T-helper 1 cell treated with Interleukin-12 subunit alpha and Interleukin-12 subunit beta and Interleukin-4 antibody, amounts not matched to agents 30 ng/mL and 1 ng/mL, for 36 hours (primary cell): ENCODE measurements around the gene RASSF7. TPM values are rescaled to one million over a fixed set of nuclear protein-coding genes. Genes with fewer than 3 reads are reported as not detected.

ENCODE experiments used
- intact Hi-C: fragments of 100-400 bp; cut with micrococcal nuclease; formaldehyde crosslinking; loops from one replicate; pipeline ENCODE4 v1.15.1; 2024
- total RNA-seq: library from RNA; stranded (reverse); gene quantifications from 2 replicates; pipeline ENCODE4 v1.2.3, GENCODE V29; 2022

Gene RASSF7
- total RNA-seq, 1 donor from 2014 or later = 22.4 TPM

- intact Hi-C loops = no loop called here
Observed at GRCh38 chr11:532527-532985, 28.2 kb upstream of the RASSF7 start.

DNA sequence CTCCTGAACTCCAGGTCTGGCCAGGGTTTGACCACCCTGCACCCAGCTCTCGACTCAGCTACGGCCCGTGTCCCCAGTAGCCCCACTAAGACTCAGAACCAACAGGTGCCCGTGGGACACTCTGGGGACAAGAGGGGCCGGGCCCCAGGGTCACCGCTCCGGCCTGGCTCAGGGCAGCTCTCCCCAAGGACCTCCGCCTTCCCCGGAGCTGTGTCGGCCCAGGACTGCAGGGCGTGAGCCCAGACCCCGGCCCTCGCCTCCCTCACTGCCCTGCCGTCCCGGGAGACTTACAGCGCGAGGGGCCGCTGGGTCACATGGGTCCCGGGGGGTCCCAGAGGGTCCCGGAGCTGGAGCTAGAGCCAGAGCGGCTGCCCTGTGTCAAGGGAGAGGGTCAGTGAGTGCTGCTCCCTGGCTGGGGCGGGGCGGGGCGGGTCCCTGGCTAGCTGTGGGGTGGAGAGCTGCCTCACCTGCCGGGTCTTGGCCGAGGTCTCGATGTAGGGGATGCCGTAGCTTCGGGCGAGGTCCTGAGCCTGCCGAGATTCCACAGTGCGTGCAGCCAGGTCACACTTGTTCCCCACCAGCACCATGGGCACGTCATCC, 27.7 kb upstream of the RASSF7 start:
- intact Hi-C loops = no loop called here

DNA sequence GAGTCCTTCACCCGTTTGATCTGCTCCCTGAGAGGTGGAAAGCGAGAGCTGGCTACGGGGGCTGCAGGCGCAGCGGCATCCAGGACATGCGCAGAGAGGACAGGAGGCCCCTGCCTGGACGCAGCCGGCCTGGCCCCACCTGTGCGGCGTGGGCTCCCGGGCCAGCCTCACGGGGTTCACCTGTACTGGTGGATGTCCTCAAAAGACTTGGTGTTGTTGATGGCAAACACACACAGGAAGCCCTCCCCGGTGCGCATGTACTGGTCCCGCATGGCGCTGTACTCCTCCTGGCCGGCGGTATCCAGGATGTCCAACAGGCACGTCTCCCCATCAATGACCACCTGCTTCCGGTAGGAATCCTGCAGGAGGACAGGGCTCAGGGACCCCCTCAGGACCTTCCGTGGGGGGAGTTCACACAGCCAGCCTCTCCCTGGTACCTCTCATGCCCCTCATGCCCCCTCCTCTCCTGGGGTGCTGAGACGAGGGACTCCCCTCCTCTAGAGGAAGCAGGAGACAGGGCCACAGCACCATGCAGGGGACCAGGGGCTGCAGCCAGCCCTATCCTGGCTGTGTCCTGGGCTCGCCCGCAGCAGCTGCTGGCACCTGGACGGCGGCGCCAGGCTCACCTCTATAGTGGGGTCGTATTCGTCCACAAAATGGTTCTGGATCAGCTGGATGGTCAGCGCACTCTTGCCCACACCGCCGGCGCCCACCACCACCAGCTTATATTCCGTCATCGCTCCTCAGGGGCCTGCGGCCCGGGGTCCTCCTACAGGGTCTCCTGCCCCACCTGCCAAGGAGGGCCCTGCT, 27.0 kb upstream of the RASSF7 start:
- intact Hi-C loops = loop anchor here (2.0 kb wide), 2 partner anchors 15 to 263 kb away; no protein-coding TSS in a partner anchor

GRCh38 chr11:534396-535209, 26.2 kb upstream of the RASSF7 start:
- intact Hi-C loops = loop anchor here (1.0 to 5.0 kb wide), 8 partner anchors 16 to 262 kb away; partner anchors contain the start of genes DEAF1, LMNTD2, RASSF7 and RNH1

DNA sequence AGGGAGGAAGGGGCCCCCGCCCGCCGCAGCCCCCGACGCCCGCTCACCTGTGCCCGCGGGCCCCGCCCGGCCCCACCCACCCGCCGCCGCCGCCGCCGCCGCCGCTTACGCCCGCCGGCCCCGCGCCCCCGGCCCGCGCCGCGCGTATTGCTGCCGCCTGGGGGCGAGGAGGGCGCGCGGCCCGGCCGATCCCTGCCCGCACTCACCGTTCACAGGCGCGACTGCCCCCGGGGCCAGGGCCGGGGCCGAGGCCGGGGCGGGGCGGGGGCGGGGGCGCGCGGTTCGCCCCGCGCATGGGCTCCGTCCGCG, 25.6 kb upstream of the RASSF7 start:
- intact Hi-C loops = loop anchor here (1.0 to 5.0 kb wide), 8 partner anchors 16 to 262 kb away; partner anchors contain the start of genes DEAF1, LMNTD2, RASSF7 and RNH1

- intact Hi-C loops = loop anchor here (1.0 to 5.0 kb wide), 8 partner anchors 17 to 261 kb away; partner anchors contain the start of genes DEAF1, LMNTD2, RASSF7 and RNH1
Observed at GRCh38 chr11:535519-536454, 25.0 kb upstream of the RASSF7 start, which contains the start of gene HRAS. TSS of gene HRAS (minus strand) at chr11:535576.

GRCh38 chr11:536841-537621, 23.7 kb upstream of the RASSF7 start, which contains the start of gene LRRC56:
TSS of gene LRRC56 (plus strand) at chr11:537527. CDS start at chr11:540685, 3,158 bp downstream.
- intact Hi-C loops = loop anchor here (1.0 to 5.0 kb wide), 2 partner anchors 39 to 185 kb away; partner anchors contain the start of gene PHRF1

- intact Hi-C loops = loop anchor here (1.0 to 5.0 kb wide), 2 partner anchors 38 to 184 kb away; partner anchors contain the start of gene PHRF1
Observed at GRCh38 chr11:537622-538430, 22.9 kb upstream of the RASSF7 start.

DNA sequence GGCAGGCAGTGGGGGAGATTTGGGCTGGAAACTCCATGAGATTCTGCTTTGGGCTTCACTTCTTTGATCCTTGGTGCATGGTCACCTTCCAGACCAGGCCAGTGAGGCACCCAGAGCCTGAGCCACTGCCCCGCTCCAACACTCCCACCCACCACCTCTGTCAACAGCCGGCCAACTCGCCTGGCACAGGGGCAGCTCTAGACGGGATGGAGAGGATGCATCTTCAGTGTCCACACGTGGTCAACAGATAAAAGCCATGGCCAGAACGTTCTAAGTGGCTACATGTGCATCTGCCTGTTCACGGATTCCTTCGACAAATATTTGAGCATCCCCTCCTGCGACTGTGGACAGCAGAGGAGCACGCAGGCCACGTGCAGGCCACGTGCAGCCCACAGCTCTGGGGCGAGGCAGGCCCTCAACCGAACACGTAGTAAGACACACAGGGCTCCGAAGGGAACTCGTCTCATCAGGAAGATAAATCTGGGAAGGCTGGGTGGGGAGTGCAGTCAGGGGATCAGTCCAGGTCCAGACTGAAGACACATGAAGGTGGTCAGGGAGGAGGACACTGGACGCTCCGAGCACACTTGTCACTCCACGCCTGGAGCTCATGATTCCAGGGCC, 22.2 kb upstream of the RASSF7 start:
- intact Hi-C loops = loop anchor here (5.0 kb wide), 1 partner anchor 184 kb away; no protein-coding TSS in a partner anchor

DNA sequence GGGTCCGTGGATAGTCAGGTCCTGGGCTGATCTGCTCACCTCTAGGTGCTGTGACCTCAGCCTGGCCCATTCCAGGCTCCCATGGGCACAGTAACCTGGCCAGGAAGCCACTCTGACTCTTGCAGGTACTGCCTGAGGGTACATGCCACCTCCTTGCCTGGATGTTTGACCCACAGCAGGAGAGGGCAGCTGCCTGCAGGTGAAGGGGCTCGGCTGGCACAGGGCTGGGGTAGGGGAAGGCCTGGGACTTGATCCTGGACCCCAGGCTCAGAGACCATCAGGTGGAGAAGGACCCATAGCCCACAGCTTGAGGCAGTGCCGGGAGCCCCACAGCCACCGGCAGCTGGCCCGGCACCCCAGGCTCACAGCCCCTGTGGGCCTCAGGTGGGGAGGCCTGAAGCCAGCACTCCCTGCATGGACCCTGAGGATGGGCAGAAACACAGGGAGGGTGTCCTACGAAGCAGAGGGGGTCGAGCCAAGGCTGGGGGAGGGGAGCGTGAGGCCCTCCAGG, 20.7 kb upstream of the RASSF7 start:
- intact Hi-C loops = loop anchor here (5.0 kb wide), 1 partner anchor 182 kb away; no protein-coding TSS in a partner anchor

- intact Hi-C loops = no loop called here
Observed at GRCh38 chr11:540583-541432, 20.0 kb upstream of the RASSF7 start.

- intact Hi-C loops = no loop called here
Observed at GRCh38 chr11:541433-541885, 19.3 kb upstream of the RASSF7 start.

DNA sequence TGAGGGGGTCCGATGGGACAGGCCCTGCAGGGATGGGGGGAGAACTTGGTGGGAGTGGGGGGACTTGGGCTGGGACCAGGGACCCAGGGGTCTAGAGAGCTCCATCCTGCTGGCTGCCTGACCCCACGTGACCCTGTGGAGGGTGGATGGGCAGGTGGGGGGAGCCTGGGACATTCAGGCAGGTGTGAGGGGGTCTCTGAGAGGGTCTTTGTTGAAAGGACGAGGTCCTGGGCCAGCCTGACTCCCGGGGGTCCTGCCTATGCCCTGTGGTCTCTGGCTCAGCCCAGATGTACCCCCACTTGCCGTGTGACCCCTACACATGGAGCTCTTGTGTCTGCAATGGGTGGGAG, 16.0 kb upstream of the RASSF7 start:
- intact Hi-C loops = no loop called here

GRCh38 chr11:545171-545570, 15.6 kb upstream of the RASSF7 start:
- intact Hi-C loops = no loop called here

DNA sequence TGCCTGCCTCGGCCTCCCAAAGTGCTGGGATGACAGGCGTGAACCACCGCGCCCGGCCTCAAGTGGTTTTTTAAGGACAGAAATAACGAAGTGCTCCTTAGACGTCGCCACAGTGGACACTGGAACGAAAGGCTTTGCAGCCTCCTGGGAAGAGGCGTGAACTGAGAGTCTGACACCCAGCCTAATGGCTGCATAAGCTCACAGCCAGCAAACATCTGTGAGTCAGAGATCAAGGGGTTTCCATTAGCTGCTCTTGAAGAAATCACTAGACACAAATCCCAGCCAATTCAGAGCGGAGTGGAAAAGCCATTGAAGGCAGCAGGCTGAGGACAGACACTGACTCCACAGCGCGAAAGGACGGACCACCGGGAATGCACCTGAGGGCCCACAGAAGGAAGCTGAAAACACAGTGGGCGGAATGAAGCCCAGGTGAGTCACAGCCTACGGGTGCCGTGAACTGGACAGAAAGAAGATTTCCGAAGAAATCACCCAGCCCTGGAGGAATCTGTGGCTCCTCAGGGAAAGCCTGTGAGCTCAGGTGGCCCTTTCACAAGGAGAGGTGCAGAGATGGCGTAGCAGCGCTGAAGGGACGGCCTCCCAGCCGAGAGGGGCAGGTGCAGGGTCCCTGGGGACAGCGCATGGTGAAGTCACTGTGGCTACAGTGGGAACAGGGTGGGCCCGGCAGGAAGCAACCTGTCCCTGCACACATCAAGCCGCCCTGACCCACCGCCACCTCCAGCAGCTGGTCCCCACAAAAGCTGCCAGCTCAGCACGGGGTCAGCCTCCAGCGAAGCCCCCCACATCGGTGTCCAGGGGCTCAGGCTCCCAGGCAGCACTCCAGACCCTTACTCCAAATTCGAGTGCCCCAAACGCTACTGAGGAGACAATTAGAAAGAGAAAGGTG, 11.8 kb upstream of the RASSF7 start:
- intact Hi-C loops = no loop called here
